GM12878 (cell line): ENCODE measurements around the gene SPACA1. TPM values are rescaled to one million over a fixed set of nuclear protein-coding genes. Genes with fewer than 3 reads are reported as not detected.

Experiments
- ATAC-seq: fragments of 200-7000 bp; cut with Tn5 transposase; 3 replicates; pipeline ENCODE4 v1.9.1; 2020; ENCODE audit warnings: mild to moderate bottlenecking, moderate library complexity
- BruUV-seq: library from RNA; stranded (reverse); fragments of 400-500 nt; replicated peaks from 2 replicates; lab custom pipeline; 2021; lab: Mats Ljungman, UMichigan
- CTCF ChIA-PET: fragments of 300-600 bp; sonication (Branson Sonifier 250); formaldehyde crosslinking; extraction: SDS; loops from one replicate; lab custom pipeline; 2021; ENCODE audit warnings: inconsistent platforms; lab: Yijun Ruan, JAX
- POLR2A ChIA-PET: fragments of 350-600 bp; formaldehyde crosslinking; extraction: SDS; loops from one replicate; lab custom pipeline; 2021; ENCODE audit warnings: inconsistent platforms; lab: Charles Lee
- RAD21 ChIA-PET: fragments of 300-600 bp; sonication (Branson Sonifier 250); formaldehyde crosslinking; loops from one replicate; lab custom pipeline; 2023; ENCODE audit warnings: antibody characterized with exemption; ENCODE audit not compliant: unreplicated experiment; lab: Charles Lee
- SMC1A ChIA-PET: fragments of 300-600 bp; sonication (Branson Sonifier 250); formaldehyde crosslinking; loops from one replicate; lab custom pipeline; 2023; ENCODE audit not compliant: unreplicated experiment, uncharacterized antibody; lab: Charles Lee
- DNase-seq: peaks from one replicate; pipeline ENCODE4 v3.0.0-alpha.2; 2011; ENCODE audit warnings: low read depth, low spot score
- FAIRE-seq: peaks from 3 replicates; lab custom pipeline; 2011; peaks lifted over from hg19 to GRCh38; lab: Jason Lieb, UNC
- H2AFZ ChIP-seq: 2 replicates; pipeline ENCODE4 v1.6.0; 2011; ENCODE audit warnings: low read depth, low read length, control low read depth; ENCODE audit not compliant: control insufficient read depth
- H3K27ac ChIP-seq: 2 replicates; pipeline ENCODE4 v1.5.1; 2011; ENCODE audit warnings: control low read depth; ENCODE audit not compliant: control insufficient read depth, insufficient read depth
- H3K27me3 ChIP-seq, 2 experiments: replicated peaks in 1 of 2; 2 replicates each; pipeline versions ENCODE4 v1.6.0 to v1.6.1; 2011; ENCODE audit warnings: low read length in 1 of 2; ENCODE audit not compliant: control insufficient read depth in 2 of 2, insufficient read depth in 2 of 2
- H3K36me3 ChIP-seq, 2 experiments: 2 replicates each; pipeline ENCODE4 v1.5.1; 2011; ENCODE audit warnings: low read length in 1 of 2; ENCODE audit not compliant: control insufficient read depth in 2 of 2, insufficient read depth in 2 of 2
- H3K4me1 ChIP-seq: 2 replicates; pipeline ENCODE4 v1.6.1; 2011; ENCODE audit warnings: mild to moderate bottlenecking, low read length, moderate library complexity, mixed read lengths; ENCODE audit not compliant: control insufficient read depth, insufficient read depth
- H3K4me2 ChIP-seq: 2 replicates; pipeline ENCODE4 v1.6.0; 2011; ENCODE audit warnings: control low read depth; ENCODE audit not compliant: control insufficient read depth, insufficient read depth
- H3K4me3 ChIP-seq: fragments of 200-600 bp; sonication (generic); 2 replicates; pipeline ENCODE4 v1.5.1; 2016
- H3K79me2 ChIP-seq: 2 replicates; pipeline ENCODE4 v1.6.0; 2011; ENCODE audit warnings: low read length; ENCODE audit not compliant: control insufficient read depth, insufficient read depth
- H3K9ac ChIP-seq: 2 replicates; pipeline ENCODE4 v1.8.0; 2011; ENCODE audit warnings: low read length, control low read depth, mixed read lengths; ENCODE audit not compliant: control insufficient read depth, insufficient read depth
- H3K9me3 ChIP-seq: replicated peaks from 3 replicates; pipeline ENCODE4 v1.5.1; 2011; ENCODE audit warnings: mild to moderate bottlenecking, low read length; ENCODE audit not compliant: control insufficient read depth, insufficient read depth
- H4K20me1 ChIP-seq: 2 replicates; pipeline ENCODE4 v1.6.0; 2011; ENCODE audit not compliant: control insufficient read depth, insufficient read depth
- BCL11A ChIP-seq: IDR thresholded peaks from 2 replicates; pipeline ENCODE4 v1.6.1; 2011; ENCODE audit warnings: low read depth, low read length
- BHLHE40 ChIP-seq, 2 experiments: fragments of 450-650 bp in 1 of 2; IDR thresholded peaks; 2 replicates each; pipeline ENCODE4 v1.6.1; 2011 to 2017; ENCODE audit warnings: low read depth in 2 of 2, borderline replicate concordance in 1 of 2, improper control_type of control experiment in 1 of 2, low read length in 1 of 2, mild to moderate bottlenecking in 1 of 2
- CREB1 ChIP-seq: IDR thresholded peaks from 2 replicates; pipeline ENCODE4 v1.6.1; 2012; ENCODE audit warnings: low read depth, mild to moderate bottlenecking, inconsistent platforms
- EED ChIP-seq: sonication (generic); IDR thresholded peaks from 2 replicates; pipeline ENCODE4 v1.6.1; 2016; ENCODE audit warnings: antibody characterized with exemption, low read depth
- FOS ChIP-seq: IDR thresholded peaks from 3 replicates; pipeline ENCODE4 v1.6.1; 2011; ENCODE audit warnings: borderline replicate concordance; ENCODE audit not compliant: insufficient read length; ENCODE audit errors: extremely low read depth
- LARP7 ChIP-seq: fragments of 450-650 bp; IDR thresholded peaks from 2 replicates; pipeline ENCODE4 v1.6.1; 2017; ENCODE audit warnings: mild to moderate bottlenecking
- MEF2A ChIP-seq: IDR thresholded peaks from 2 replicates; pipeline ENCODE4 v1.6.1; 2011; ENCODE audit warnings: low read depth, mild to moderate bottlenecking, low read length, moderate library complexity; ENCODE audit not compliant: insufficient read depth
- MEF2B ChIP-seq: fragments of 450-650 bp; IDR thresholded peaks from 2 replicates; pipeline ENCODE4 v1.6.1; 2018; ENCODE audit warnings: mild to moderate bottlenecking, moderate library complexity; ENCODE audit not compliant: partially characterized antibody, poor library complexity, severe bottlenecking
- NFXL1 ChIP-seq: fragments of 450-650 bp; IDR thresholded peaks from 2 replicates; pipeline ENCODE4 v1.6.1; 2017; ENCODE audit warnings: antibody characterized with exemption, mild to moderate bottlenecking, borderline replicate concordance
- NFYB ChIP-seq: IDR thresholded peaks from 2 replicates; pipeline ENCODE4 v1.6.1; 2011; ENCODE audit warnings: low read depth, mild to moderate bottlenecking, low read length, improper control_type of control experiment, moderate library complexity; ENCODE audit not compliant: insufficient read depth
- POLR2AphosphoS2 ChIP-seq: IDR thresholded peaks from 2 replicates; pipeline ENCODE4 v1.6.1; 2011; ENCODE audit warnings: low read depth, mild to moderate bottlenecking, low read length, improper control_type of control experiment, moderate library complexity
- SP1 ChIP-seq: IDR thresholded peaks from one replicate; pipeline ENCODE4 v1.6.1; 2011; ENCODE audit warnings: low read depth, low read length
- SPI1 ChIP-seq: IDR thresholded peaks from 2 replicates; pipeline ENCODE4 v1.6.1; 2011; ENCODE audit warnings: low read depth, mild to moderate bottlenecking, low read length, moderate library complexity, borderline replicate concordance; ENCODE audit not compliant: insufficient read depth
- SRF ChIP-seq, 2 experiments: IDR thresholded peaks; 2 replicates each; pipeline ENCODE4 v1.6.1; 2011; ENCODE audit warnings: low read depth in 2 of 2, low read length in 2 of 2, mild to moderate bottlenecking in 1 of 2, moderate library complexity in 1 of 2
- TARDBP ChIP-seq: IDR thresholded peaks from 2 replicates; pipeline ENCODE4 v1.6.1; 2016; ENCODE audit warnings: borderline replicate concordance
- YY1 ChIP-seq: IDR thresholded peaks from 2 replicates; pipeline ENCODE4 v1.6.1; 2011; ENCODE audit warnings: low read depth, mild to moderate bottlenecking, low read length
- WGBS: methylation state at CpG from one replicate; pipeline ENCODE4 v1.1.6; 2016; ENCODE audit warnings: low lambda C conversion rate; ENCODE audit not compliant: insufficient replicate concordance, insufficient coverage; ENCODE audit errors: missing lambda C conversion rate; 5-methylcytosine and 5-hydroxymethylcytosine counted together
- in situ Hi-C: fragments of 300-500 bp; cut with MboI; formaldehyde crosslinking; loops from 9 replicates; pipeline ENCODE4 v1.14.3; 2018; ENCODE audit warnings: mixed read lengths
- intact Hi-C: fragments of 100-400 bp; cut with micrococcal nuclease; formaldehyde crosslinking; loops from one replicate; pipeline ENCODE4 v1.14.2; 2022; ENCODE audit not compliant: unreplicated experiment
- polyA plus RNA-seq, 11 experiments: library from polyadenylated mRNA; depleted of rRNA in 4 of 11; unstranded in 6 of 11; stranded (reverse) in 5 of 11; fragments of >200 nt; fragmentation: Nextera tagmentation in 4 of 11; fragmentation: Illumina TruSeq in 1 of 11; extraction: Ambion mirVana in 4 of 11; extraction: Trizol in 1 of 11; gene quantifications; 1 replicate in 1 of 11; 2 replicates in 10 of 11; pipeline versions ENCODE4 v1.2.1 to v1.2.3, GENCODE V29; 2011 to 2016; ENCODE audit warnings: inconsistent platforms in 2 of 11, missing spikeins in 2 of 11, low read depth in 1 of 11
- total RNA-seq, 4 experiments: library from RNA; depleted of rRNA in 3 of 4; stranded (reverse); fragments of >200 nt in 3 of 4; fragmentation: Illumina TruSeq in 1 of 4; extraction: Trizol in 1 of 4; gene quantifications; 2 replicates each; pipeline versions ENCODE4 v1.2.1 to v1.2.3, GENCODE V29; 2013 to 2021
- TF ChIP-seq, protein P1 (sequence below): fragments of 450-650 bp; IDR thresholded peaks from 2 replicates; pipeline ENCODE4 v1.6.1; 2017; ENCODE audit warnings: mild to moderate bottlenecking, moderate library complexity
- TF ChIP-seq, protein P2 (sequence below): IDR thresholded peaks from 2 replicates; pipeline ENCODE4 v1.6.1; 2011; ENCODE audit warnings: mild to moderate bottlenecking, low read depth, low read length, moderate library complexity; ENCODE audit not compliant: insufficient replicate concordance
- TF ChIP-seq, protein P3 (sequence below): IDR thresholded peaks from 2 replicates; pipeline ENCODE4 v1.6.1; 2012; ENCODE audit warnings: low read depth, low read length, improper control_type of control experiment

The SPACA1 gene
- total and polyA plus RNA-seq, 10 of the 15 experiments (the other 5 are each of a cell fraction or from before 2014, with no cell fraction given): not detected

DNA sequence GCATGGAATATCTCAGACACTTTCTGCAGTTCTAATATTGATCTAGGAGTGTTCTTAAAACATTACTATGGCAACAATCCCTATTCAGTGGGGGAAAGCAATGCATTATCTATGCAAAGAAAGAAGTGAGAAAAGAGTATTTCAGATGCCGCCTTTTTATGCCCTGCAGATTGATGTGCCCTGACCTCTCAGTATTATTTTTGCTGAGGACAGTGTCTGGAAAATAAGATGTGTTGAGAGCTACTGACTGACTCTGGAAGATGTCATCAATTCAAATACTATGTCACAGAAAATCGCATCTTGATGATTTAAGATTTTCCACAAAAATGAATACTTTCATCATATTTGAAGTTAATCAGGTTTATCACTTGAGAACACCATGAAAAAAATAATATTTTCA, 22.9 kb upstream of the SPACA1 start:
- Histone ChIP-seq H3K9me3 (no peaks in the 10 kb centered on the region; the same call in 2 of the 3 replicates), H3K9ac (no peak overlapping the region), H3K27me3 (no peaks in the 10 kb centered on the region), H3K4me1 (no peaks in the 10 kb centered on the region), H3K4me2 (no peak overlapping the region), H2AFZ (no peak overlapping the region), H3K36me3 (no peaks in the 10 kb centered on the region), H4K20me1 (no peaks in the 10 kb centered on the region), H3K4me3 (no peak overlapping the region), H3K27ac (no peak overlapping the region), H3K79me2 (no peaks in the 10 kb centered on the region)
- DNase-seq (no peak), ATAC-seq (no peak), FAIRE-seq (no peak)
- in situ Hi-C loops (no loop called here), intact Hi-C loops (no loop called here)
- ChIA-PET POLR2A (no interaction called here), RAD21 (no interaction called here), CTCF (interaction anchor here (1.2 kb wide), 1 partner anchor 12 kb away, joined by 3 read pairs; no protein-coding TSS in a partner anchor), SMC1A (interaction anchor here (1.3 kb wide), 1 partner anchor 16 kb away, joined by 3 read pairs; no protein-coding TSS in a partner anchor)
- TF ChIP-seq CREB1 (no peak), YY1 (no peak), FOS (no peak), SP1 (no peak), NFYB (no peak), MEF2B (no peak), EED (no peak), SRF (IDR thresholded peaks at IDR 0.05; ENCODE audit: low read depth in 2 of 2, low read length in 2 of 2) (no peak), NFXL1 (no peak), BCL11A (no peak), BHLHE40 (IDR thresholded peaks at IDR 0.05; ENCODE audit: borderline replicate concordance in 1 of 2, low read depth in 2 of 2, low read length in 1 of 2) (no peak), MEF2A (no peak), TARDBP (no peak), LARP7 (no peak), SPI1 (no peak), POLR2AphosphoS2 (no peak)
- TF ChIP-seq, protein P1, sequence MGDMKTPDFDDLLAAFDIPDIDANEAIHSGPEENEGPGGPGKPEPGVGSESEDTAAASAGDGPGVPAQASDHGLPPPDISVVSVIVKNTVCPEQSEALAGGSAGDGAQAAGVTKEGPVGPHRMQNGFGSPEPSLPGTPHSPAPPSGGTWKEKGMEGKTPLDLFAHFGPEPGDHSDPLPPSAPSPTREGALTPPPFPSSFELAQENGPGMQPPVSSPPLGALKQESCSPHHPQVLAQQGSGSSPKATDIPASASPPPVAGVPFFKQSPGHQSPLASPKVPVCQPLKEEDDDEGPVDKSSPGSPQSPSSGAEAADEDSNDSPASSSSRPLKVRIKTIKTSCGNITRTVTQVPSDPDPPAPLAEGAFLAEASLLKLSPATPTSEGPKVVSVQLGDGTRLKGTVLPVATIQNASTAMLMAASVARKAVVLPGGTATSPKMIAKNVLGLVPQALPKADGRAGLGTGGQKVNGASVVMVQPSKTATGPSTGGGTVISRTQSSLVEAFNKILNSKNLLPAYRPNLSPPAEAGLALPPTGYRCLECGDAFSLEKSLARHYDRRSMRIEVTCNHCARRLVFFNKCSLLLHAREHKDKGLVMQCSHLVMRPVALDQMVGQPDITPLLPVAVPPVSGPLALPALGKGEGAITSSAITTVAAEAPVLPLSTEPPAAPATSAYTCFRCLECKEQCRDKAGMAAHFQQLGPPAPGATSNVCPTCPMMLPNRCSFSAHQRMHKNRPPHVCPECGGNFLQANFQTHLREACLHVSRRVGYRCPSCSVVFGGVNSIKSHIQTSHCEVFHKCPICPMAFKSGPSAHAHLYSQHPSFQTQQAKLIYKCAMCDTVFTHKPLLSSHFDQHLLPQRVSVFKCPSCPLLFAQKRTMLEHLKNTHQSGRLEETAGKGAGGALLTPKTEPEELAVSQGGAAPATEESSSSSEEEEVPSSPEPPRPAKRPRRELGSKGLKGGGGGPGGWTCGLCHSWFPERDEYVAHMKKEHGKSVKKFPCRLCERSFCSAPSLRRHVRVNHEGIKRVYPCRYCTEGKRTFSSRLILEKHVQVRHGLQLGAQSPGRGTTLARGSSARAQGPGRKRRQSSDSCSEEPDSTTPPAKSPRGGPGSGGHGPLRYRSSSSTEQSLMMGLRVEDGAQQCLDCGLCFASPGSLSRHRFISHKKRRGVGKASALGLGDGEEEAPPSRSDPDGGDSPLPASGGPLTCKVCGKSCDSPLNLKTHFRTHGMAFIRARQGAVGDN: no peak
- TF ChIP-seq, protein P2, sequence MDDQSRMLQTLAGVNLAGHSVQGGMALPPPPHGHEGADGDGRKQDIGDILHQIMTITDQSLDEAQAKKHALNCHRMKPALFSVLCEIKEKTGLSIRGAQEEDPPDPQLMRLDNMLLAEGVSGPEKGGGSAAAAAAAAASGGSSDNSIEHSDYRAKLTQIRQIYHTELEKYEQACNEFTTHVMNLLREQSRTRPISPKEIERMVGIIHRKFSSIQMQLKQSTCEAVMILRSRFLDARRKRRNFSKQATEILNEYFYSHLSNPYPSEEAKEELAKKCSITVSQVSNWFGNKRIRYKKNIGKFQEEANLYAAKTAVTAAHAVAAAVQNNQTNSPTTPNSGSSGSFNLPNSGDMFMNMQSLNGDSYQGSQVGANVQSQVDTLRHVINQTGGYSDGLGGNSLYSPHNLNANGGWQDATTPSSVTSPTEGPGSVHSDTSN: no peak
- TF ChIP-seq, protein P3, sequence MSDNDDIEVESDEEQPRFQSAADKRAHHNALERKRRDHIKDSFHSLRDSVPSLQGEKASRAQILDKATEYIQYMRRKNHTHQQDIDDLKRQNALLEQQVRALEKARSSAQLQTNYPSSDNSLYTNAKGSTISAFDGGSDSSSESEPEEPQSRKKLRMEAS: no peak
- WGBS: 23% methylated on average over 2 of the region's 2 CpGs
- no TSS peak for BruUV-seq
